CD1c-positive myeloid dendritic cell (primary cell): ENCODE results near the gene CNPY3.
"Not testable (repeated sequence)": the region's sequence is repeated elsewhere in the genome, so short reads cannot be mapped to it uniquely, and the experiment has no call there.

Experiments
- DNase-seq: peaks from one replicate; pipeline ENCODE4 v3.0.0-alpha.2; 2016; ENCODE audit errors: extremely low spot score

The CNPY3 gene

DNA sequence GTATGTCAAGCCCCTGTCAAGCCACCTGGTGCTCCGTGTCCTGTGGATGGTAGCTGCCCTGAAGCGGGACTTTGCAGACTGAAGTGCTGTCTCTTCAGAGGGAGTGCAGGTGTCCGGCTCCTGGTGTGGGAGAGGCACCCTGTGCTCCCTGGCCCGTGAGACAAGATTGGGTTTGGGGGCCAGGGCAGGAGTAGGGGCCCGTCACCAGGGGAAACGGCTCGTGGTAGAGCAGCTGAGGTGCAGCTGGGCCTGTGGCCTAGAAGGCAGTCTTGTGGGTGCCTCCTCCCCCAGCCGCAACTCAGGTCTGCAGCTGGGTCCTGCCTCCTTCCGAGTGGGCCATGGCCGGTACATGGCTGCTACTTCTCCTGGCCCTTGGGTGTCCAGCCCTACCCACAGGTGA, 13.5 kb upstream of the CNPY3 start, which contains the start of gene PTCRA:
TSS of gene PTCRA (plus strand) at position 322 of the 400 bp plus-strand sequence. CDS start at position 339, 17 bp downstream.
- no peak for DNase-seq

DNA sequence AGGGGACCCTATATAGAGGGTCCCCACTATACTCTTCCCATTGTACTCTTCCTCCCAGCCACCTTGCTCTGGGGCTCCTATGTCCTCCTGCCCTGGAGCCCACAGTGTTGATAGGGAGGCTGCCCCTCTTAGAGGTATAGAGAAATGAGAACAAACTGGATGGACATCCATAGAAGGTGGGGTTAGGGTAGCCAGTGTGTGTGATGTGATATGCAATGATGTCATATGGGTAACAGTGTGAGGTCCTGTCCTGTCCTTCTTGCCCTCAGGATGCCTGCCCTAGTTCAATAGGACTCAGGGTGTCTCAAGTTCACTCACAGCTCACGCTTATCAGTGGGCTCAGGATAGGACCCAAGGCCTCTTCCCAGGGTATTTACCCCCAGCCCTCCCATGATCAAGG, 13.0 kb upstream of the CNPY3 start:
- no peak for DNase-seq

DNA sequence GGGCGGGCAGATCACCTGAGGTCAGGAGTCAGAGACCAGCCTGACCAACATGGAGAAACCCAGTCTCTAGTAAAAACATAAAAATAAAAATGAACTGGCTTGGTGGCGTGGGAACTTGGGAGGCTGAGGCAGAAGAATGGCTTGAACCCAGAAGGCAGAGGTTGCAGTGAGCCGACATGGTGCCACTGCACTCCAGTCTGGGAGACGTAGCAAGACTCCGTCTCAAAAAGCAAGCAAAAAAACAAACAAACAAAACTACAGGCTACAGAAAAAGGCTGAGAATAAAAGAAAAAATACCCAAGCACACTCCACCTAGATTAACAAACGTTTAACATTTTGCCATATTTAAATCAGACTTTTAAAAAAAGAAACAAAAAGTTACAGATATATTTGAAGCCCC, 7.5 kb upstream of the CNPY3 start:
- no peak for DNase-seq

DNA sequence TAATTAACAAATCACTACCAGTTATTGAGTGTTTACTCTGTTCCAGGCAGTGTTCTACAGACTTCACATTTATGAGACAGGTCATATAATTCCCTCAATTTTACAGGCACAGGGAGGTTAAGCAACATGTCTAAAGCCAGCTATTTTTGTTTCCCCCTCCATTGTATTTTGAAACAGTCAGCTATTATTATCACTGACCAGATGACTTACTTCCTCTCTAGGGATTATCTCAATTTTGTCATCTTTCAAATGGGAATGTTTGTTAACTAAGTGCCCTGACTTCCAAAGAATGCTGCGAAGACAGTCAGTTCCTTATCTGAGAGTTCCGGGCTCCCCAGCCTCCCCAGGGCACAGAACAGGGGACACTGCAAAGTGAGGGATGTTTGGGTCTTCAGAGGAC, 5.6 kb upstream of the CNPY3 start:
- peak; percentile 52 for DNase-seq

DNA sequence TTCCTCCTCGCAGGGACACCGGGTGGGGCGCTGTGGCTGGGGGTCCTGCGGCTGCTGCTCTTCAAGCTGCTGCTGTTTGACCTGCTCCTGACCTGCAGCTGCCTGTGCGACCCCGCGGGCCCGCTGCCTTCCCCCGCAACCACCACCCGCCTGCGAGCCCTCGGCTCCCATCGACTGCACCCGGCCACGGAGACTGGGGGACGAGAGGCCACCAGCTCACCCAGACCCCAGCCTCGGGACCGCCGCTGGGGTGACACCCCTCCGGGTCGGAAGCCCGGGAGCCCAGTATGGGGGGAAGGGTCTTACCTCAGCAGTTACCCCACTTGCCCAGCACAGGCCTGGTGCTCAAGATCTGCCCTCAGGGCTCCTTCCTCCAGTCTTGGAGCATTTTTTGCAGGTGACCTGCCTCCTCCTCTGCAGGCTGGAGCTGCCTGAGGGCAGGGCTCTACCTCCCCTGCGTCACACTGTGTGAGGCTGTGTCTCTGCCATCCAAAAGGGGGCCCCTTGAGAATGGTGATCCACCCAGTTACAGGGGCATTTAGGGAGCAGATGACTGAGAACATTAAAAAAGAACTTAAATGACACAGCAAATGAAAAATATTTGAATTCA, 3.9 kb upstream of the CNPY3 start:
- no peak for DNase-seq

DNA sequence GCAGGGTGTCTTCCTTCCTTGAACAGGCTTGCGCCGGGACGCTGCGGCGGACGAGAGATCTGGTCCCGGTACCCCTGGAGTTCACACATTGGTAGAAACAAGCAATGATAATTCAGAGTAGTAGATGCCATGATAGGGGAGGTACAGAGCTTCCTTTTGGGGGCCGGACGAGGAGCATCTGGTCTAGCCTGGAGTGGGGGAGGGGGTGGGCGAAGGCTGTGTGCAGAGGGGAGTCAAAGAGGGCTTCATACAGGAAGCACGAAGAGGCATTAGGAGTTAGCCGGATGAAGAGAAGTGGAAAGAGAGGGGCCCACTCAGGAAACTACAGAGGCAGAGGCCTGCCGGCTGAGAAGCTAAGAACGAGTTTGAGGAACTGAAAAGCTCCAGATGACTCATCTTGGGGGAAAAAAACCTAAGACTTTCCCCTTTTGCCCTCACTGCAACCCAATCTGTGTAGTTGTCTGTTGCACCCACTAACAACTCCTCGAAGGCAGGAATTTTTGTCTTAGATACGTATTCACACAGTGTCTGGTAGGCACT, 611 bp downstream of the CNPY3 start:
- DNase-seq, result peak; percentile 95

DNA sequence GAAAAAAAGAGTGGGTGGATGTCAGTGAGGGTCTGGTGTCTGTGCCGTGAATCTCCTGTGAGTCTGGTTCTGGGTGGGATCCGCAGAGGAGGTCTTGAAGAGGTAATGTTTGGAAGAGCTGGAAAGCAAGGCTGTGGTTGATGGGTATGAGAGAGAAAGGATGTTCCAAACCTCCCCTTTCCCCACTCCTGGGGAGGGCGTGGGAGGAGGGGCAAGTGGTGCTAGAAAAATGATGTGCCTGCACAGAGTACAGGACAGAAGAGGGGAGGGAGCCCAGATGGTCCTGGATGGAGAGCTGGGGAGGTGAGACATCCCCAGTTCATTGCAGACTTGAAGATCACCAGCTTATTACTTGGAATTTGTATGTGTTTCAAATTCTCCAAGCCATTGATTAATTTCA, 3.1 kb downstream of the CNPY3 start:
- DNase-seq, result no peak

DNA sequence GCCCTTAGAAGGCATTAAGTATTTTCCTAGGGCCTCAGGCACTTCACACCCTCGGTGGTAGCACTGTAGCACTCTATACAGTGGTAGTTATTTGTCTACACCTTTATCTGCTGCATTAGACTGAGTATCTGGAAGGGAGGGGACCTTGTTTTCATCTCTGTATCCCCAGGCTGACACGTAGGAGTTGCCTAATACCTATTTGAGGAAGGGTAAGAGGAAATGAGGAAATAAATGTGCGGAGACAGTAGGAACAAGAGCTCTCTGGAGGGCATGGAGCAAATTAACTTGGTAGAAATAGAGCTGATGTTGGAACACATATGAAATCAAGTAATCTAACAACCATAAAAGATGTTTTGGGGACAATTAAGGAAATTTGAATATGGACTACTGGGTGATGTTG, 3.9 kb downstream of the CNPY3 start:
- peak; percentile 73 for DNase-seq

DNA sequence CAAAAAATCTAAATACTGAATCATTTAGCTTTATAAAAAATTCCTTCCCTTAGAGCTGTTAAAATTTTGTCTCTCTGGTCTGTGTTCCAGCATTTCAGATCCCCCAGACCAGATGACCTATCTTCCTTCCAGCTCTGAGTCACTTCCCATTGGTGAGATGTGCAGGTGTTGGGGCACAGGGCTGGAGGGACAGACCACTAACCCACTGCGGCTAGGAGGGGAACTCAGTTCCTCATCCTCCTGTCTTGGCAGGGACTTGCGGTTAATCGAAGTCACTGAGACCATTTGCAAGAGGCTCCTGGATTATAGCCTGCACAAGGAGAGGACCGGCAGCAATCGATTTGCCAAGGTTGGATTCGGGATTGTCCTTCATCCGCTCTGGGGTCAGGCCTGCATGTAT, 6.0 kb downstream of the CNPY3 start:
- DNase-seq, result peak; percentile 8

DNA sequence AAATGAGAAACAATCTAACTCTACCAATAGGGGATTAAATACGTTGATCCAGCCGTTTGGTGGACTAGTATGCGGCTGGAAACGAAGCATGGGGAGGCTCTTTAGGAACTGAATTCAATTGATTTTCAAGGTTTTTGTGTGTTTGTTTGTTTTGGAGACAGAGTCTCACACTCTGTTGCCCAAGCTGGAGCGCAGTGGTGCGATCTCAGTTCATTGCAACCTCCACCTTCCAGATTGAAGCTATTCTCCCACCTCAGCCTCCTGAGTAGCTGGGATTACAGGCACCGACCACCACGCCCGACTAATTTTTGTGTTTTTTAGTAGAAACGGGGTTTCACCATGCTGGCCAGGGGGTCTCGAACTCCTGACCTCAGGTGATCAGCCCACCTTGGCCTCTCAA, 7.1 kb downstream of the CNPY3 start:
- DNase-seq, result no peak

DNA sequence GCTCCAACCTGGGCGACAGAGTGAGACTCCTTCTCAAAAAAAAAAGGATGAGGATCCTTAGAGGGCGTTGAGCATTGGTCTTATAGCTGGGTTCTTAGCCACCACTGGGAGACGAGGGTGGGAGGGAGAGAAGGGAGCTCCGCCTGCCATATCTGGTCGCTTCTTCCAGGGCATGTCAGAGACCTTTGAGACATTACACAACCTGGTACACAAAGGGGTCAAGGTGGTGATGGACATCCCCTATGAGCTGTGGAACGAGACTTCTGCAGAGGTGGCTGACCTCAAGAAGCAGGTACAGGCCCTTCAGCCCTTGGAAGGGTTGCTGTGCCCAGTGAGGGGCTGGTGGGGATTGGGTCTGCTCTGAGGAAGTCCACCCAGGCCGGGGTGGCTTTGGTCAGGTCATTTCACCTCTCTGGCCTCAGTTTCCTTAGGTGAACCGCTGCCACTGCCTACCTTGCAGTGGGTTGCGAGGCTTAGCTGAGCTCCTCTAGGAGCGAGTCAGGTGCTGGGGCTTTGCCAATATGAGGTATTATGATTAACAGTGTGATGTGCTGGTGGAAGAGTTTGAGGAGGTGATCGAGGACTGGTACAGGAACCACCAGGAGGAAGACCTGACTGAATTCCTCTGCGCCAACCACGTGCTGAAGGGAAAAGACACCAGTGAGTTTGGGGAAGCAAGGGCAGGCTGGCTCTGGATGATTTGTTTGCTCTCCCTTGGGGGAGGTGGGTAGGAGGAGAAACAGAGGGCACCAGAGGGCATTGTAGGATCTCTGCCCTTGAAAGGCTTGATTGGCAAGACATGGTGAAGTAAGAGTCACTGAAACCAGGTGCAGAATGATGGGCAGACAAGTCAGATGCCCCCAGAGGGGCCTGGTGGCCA, 8.5 kb downstream of the CNPY3 start:
- DNase-seq, result no peak

DNA sequence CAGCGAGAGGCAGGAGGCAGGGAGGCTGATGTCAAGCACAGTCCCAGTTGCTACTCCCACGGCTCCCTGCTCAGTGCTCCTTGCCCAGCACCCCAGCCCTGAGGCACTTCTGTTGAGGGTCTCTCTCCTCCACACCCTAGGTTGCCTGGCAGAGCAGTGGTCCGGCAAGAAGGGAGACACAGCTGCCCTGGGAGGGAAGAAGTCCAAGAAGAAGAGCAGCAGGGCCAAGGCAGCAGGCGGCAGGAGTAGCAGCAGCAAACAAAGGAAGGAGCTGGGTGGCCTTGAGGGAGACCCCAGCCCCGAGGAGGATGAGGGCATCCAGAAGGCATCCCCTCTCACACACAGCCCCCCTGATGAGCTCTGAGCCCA, 9.1 kb downstream of the CNPY3 start:
- no peak for DNase-seq

DNA sequence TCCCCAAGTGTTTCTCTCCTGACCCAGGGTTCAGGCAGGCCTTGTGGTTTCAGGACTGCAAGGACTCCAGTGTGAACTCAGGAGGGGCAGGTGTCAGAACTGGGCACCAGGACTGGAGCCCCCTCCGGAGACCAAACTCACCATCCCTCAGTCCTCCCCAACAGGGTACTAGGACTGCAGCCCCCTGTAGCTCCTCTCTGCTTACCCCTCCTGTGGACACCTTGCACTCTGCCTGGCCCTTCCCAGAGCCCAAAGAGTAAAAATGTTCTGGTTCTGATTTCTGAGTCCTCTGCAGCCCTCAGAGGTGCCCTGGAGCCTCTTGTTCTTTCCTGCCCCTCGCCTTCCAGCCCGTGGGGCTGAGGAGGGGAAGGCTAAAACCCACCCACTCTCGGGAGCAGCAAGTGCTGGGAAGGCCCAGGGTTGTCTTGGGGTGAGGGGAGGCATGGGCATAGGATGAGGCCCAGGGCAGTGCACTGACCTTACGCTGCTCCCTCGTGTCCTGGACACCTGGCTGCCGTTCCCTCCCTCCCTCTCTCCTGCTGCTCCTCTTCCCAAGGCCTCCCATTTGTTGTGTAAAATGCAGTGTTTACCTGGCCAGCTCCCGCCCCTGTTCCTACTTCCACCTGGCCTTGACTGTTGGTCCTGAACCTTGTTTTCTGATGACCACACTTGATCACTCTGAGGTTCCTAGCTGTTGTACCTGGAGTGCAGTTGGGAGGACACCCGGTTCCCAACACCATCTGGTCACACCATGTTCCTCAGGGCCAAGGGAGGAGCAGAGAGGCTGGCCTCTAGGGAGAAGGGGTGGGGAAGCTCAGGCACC, 9.9 kb downstream of the CNPY3 start:
- DNase-seq, result no peak

DNA sequence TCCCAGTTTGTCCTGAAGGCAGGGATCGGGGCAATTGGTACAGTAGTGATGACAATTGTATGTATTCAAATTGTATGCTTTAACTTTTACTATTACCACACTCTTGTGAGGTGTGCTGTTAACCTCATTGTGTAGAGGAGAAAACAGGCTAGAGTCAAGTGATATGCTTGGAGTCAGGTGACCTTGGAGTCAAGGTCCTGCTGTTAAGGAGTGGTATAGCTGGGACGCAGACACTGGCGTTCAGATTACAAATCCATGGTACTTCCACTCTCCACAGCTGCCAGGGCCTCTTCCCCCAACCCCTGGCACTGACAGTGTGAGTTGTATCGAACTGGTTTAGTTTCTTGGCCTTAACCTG, 10.5 kb downstream of the CNPY3 start:
- DNase-seq, result no peak

DNA sequence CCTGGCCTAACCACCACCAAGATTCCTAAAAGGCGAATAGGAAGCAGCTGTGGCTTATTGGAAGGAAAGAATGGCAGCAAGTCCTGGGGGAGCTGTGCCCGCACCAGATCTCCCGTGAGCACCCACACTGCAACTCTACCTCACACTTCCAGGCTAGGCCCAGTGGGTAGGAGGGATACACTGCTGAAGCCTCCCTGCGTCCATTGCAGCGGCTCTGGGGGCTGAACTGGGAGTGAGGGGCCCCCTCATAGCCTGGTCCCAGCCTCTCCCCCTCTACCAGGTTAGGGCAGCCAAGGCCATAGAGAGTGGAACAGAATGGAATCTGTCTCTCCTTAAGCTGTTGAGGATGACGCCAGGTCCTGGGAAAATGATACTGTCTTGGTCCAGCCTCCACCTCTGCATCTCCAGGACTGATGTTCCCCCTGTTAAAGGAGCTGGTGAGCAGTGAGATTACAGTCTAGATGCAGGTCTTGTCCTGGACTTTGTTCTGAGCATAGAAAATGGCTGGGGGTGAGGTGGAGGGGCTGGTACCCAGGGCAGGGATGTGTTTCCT, 11.3 kb downstream of the CNPY3 start:
- DNase-seq, result no peak

DNA sequence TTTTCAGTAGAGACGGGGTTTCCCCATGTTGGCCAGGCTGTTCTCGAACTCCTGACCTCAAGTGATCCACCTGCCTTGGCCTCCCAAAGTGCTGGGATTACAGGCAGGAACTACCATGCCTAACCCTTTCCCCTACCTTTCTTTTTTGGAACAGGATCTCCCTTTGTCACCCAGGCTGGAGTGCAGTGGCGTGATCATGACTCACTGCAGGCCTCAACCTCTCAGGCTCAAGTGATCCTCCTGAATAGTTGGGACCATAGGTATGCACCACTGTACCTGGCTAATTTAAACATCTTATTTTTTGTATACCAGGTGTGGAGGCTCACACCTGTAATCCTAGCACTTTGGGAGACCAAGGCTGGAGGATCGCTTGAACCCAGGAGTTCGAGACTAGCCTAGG, 12.1 kb downstream of the CNPY3 start:
- DNase-seq, result not testable (repeated sequence)

DNA sequence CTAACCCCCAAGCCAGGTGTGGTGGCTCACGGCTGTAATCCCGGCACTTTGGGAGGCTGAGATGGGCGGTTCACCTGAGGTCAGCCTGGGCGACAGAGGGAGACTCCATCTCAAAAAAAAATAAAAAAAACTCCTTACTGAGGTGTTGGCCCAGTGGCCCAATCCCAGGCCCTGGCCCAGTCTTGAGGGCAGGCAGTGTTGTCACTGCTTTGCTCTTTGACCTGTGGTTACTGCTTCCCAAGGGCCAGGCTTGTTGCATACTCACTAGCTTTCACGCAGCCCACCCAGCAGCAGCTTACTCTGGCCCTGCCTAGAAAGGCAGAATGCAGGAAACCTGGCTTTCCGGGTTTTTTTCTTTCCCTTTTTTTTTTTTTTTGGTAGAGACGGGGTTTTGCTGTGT, 13.2 kb downstream of the CNPY3 start:
- no peak for DNase-seq

DNA sequence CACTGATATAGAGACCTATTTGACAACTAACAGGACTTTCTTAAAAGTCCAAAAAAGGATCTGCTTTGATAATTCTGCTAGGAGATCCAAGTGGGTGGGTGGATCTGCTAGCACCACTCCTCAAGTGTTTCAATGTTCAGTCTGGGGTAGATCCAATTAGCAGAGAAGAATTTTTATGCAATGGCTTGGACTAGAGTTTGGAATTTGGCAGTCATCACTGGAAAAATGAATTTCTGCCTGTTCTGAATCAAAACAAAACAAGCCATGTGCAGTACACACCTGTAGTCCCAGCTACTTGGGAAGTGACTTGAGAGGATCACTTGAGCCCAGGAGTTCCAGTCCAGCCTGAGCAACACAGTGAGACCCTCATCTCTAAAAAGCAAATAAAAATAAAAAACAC, 18.7 kb downstream of the CNPY3 start:
- DNase-seq, result no peak

DNA sequence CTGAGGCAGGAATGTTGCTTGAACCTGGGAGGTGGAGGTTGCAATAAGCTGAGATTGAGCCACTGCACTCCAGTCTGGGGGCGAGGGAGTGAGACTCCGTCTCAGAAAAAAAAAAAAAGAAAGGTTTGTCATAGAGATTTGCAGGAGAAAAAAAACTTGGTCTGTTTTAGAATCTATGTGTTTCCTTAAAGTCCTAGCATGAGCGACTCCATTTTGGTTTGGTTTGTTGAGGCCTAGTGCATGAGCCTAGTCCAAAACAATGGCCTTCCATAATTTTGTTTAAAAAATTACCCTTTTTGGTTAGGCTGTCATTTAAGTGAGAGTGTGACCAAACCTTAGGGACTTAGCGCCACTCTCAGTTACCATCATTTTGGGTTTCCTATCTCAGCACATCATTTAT, 23.1 kb downstream of the CNPY3 start:
- DNase-seq, result no peak

DNA sequence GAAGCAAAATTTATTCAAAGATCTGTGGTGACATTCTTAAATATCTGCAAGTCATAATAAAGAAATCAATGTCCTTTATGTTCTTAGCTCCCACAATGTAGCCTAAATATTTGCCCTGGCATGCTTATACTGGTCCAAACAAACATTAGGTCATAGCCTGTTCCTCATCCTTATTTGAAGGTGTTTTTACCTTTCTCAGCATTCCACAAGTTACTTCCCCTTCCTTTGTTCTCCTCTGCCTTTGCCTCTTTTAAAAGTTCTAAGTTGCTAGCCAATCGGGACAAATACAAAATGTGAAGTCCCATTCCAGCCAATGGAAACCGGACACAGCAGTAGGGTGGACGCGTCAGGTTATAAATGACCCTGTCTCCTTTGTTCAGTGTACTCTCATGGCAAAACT, 25.1 kb downstream of the CNPY3 start:
- DNase-seq, result not testable (repeated sequence)

DNA sequence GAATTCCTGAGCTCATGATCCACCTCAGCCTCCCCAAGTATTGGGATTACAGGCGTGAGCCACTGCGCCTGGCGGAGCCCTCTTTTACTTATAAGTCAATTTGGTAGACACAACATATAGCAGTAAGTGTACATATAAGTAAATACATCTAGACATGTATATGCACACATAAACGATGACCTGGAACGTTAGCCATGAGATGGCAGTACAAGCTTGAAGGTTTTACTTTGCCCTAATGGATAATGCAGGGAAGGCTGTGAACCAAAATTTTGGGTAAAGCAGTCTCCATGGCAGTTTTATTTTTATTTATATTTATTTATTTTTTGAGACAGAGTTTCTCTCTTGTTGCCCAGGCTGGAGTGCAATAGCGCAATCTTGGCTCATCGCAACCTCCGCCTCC, 28.8 kb downstream of the CNPY3 start:
- DNase-seq, result no peak

DNA sequence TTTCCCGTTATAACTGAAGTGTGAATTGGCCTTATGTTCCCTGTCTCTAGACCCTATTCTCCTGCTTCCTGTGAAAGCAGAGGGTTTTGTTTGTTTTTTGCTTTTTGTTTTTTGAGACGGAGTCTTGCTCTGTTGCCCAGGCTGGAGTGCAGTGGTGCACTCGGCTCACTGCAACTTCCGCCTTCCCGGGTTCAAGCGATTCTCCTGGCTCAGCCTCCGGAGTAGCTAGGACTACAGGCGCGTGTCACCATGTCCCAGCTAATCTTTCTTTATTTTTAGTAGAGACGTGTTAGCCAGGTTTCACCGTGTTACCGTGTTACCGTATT, 30.6 kb downstream of the CNPY3 start:
- no peak for DNase-seq
